HCEC 1CT (cell line): ENCODE measurements around the gene SNCA.

Source experiments
- DNase-seq: peaks from one replicate; pipeline ENCODE4 v3.0.0-alpha.2; 2017

Gene SNCA

DNA sequence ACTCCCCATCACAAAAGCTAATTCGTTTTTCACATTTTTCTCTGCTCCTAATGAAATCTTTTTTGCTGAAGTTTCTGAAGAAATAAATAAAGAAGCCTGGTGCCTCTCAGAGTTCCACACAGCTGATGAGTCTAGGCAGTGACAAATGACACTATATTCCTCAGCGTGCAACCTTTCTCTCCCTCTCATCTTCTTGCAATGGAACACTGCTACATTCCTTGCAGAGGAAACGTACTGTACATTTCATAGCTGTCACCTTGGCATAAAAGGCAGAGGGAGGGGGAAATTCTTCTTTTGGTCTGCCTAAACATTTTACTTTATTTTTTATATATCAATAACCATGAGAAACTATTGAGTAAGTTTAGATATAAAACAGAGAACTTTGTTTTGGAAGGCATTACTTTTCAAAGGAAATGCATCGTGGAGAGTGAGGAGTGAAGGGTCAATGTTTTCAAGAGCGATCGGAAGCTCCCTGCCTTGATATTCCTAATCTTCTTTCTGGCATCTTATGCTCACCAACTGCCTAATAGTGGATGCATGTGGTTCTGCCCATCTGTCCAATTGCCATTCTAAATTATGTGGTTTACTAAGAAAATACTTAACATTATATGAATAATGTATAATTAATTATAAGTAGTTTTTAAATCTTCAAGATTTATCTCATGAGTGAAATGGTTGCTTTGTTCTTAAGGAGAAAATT lies 29.4 kb downstream of the SNCA start:
- no peak for DNase-seq

GRCh38 chr4:89805297-89805696 lies 31.7 kb downstream of the SNCA start:
- DNase-seq: no peak

GRCh38 chr4:89803915-89804314 lies 33.0 kb downstream of the SNCA start:
- DNase-seq: no peak

GRCh38 chr4:89803036-89803435 lies 33.9 kb downstream of the SNCA start:
- no peak for DNase-seq

GRCh38 chr4:89800527-89801103 lies 36.3 kb downstream of the SNCA start:
- DNase-seq: no peak

GRCh38 chr4:89800012-89800516 lies 36.9 kb downstream of the SNCA start:
- DNase-seq: peak; percentile 27

DNA sequence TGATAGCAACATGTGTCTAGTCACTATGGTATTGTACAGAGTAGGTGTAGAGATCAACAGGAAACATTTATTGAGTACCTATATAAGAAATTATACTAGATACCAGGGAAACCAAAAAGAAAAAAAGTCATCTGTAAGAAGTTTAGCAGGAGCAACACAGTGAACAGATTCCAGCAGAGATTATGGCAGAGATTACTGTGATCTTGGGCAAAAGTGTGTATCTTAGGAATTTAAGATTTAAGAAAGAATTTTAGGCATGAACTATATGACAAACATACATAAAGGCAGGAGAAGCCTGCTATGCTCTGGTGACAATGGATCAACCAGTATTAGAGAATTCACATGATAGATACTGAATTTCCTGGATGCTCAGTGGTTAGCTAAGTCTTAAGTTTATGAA lies 37.9 kb downstream of the SNCA start:
- DNase-seq: no peak

DNA sequence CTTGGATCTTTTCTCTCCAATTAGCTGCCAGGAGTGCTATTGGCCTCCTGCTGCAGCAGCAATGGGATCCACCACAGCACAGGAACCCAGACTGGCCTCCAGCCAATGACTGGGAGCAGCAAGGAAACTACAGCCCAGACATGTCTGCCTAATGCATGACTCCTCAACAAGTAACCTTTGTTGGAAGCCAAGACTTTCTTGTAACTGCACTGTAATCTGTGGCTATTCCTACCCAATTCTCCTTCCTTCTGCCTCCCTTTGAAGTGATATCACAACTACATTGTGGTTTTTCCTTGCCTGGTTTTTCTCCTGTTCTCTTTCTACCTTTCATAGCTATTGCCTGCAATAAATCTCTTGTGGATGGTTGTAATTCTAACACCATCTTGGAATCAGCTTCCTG lies 39.8 kb downstream of the SNCA start:
- no peak for DNase-seq

DNA sequence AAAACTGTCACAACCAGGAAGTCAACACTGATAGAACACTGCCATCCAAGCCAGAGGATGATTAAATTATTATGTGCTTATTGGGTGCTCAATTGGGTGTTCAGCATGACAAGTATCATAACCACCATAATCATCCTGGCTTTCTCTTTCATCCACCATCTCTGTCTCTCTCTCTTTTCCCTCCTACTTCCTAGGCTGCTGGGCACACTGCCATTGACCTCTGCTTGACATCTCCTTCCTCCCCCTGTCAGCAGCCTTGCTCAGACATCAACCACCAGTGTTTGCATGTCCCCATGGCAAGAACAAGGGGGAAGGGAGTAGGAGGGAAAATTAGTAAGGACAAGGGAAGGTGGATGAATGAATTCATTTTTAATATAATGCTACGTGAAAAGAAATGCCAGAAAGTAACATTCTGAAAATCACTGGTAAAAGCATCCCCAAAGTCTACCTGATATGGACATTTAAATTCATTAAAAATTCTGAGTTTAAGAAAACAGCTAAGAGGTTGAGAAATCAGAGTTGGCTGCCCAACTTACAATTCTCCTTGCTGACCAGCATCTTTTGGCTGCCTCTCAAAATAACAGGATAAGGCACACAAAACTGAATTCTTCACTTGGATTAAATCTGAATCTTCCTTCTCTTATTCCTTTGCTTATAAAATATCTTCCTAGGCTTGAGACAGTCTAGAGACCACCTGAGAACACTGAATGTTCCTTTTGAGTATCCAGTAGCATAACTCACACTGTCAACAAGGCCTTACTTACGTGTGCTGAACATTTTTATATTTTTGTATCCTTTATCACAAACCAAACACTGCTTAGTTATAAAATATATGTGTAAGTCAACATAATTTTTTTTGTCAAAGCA lies 48.5 kb downstream of the SNCA start:
- DNase-seq: peak; percentile 18

DNA sequence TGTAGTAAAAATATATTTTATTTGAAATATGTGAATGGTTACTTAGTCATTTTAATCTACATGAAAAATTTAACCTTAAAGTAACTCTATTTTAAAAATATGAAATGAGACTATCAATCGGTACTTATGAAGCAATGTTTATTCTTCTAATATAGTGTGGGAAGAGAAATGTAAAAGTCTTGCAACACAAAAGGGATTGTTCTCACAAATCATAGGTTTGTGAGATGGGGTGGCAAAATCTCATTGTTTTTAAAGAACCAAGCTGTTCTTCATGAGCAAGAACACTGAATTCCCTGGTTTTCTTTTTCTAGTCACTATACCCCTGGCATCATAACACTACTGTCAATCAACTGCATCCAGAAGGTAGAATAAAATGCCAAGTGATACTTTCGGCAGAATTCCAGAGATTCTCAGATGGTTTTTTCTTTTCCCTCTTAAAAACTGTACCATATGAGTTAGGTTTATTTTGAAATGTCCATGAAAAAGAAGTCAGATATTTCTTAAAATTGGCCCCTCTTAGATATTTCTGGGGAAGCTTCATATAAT lies 52.2 kb downstream of the SNCA start:
- no peak for DNase-seq

GRCh38 chr4:89781321-89781720 lies 55.6 kb downstream of the SNCA start:
- DNase-seq: no peak

GRCh38 chr4:89773805-89774204 lies 63.2 kb downstream of the SNCA start:
- no peak for DNase-seq

GRCh38 chr4:89769856-89770255 lies 67.1 kb downstream of the SNCA start:
- no peak for DNase-seq

DNA sequence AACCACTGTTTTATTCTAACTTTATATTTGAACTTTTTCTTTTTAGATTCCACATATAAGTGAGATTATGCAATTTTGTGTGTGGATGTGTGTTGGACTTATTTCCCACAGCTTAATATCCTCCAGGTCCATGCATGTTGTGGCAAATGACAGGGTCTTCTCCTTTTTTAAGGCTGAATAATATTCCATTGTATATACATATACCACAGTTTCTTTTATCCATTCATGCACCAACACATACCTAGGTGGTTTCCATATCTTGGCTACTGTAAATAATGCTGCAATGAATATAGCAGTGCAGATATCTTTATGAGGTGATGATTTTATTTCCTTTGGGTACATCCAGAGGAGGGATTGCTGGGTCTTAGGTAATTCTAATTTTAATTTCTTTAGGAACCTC lies 69.0 kb downstream of the SNCA start:
- DNase-seq: no peak

- peak; percentile 55 for DNase-seq
Observed at GRCh38 chr4:89765966-89766365, 71.0 kb downstream of the SNCA start.

DNA sequence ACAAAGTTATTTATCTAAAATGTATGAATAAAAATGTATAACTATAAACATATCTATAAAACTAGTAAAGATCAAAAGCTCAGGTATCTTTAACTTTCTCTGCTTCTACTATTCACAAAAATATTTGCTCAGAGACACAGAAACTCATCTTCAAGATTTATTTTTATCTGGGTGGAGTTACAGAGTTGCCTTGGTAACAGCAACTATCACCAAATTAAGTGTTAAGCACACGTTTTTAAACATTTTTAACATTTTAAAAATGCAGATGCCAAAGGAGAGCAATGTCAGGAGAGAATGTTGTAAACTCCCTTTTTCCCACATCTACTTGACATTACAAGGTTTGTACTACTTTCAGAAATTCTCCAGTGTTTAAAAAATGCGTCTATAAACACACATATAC lies 71.4 kb downstream of the SNCA start:
- no peak for DNase-seq

DNA sequence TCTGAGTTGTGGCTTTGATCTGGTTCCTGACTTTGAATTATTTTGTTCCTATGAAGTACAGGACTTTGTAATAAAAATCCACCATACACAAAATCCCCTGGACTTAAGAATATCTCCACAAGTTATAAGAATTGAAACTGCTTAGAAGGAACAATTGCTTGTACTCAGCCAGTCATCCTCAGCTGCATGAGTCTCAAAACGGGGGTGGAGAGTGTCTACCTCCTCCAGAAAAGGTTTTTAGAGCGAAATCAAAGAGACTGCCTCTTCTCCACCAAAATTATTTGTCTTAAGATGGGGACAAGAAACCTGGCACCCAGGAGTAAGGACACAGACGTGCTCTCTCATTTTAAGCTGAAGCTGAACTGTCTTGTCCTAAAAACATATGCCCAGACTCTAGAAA lies 74.7 kb downstream of the SNCA start:
- no peak for DNase-seq

GRCh38 chr4:89759426-89759825 lies 77.5 kb downstream of the SNCA start:
- no peak for DNase-seq

DNA sequence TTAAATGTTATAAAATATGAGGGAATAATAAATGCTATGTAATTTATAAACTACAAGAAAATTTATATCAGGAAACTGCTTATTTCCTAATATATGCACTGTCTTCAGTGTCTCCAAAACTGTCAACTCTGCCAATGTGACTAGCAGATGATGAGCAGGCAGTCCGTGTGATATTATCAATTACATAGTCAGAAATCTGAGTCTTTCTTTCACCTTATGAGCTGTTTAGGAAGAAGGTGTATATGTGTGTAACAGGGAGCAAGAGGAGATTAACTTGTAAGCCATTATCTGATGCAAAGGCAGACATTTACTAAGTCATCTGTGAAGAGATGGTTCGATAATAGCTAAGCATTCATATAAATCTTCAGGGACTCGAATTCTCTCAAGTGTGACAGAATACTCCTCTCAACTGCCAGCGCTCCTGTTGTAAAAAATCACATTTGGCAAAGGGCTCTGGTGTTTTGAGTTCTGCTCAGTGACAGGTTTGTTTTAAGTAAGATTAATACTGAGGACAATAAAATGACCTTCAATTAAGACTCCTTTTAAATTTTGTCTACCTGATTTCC lies 79.7 kb downstream of the SNCA start:
- DNase-seq: no peak

DNA sequence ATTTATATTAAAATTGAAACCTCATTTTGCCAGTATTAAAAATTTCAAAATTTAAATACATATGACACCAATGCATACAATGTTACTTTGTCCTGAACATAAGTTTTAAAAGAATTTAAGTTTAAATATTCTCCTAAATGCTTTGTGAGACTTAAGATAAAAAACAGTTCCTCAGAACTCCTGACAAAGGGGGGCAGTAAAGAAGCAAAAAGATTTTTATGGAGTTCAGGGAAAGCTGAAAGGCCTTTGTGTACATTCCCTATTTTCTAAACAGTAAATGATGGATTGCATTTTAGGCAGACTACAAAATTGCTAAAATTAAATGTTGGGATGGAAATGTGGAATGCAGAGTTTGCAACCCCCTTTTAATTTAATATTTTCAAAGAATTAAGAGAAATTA lies 81.7 kb downstream of the SNCA start:
- DNase-seq: no peak

DNA sequence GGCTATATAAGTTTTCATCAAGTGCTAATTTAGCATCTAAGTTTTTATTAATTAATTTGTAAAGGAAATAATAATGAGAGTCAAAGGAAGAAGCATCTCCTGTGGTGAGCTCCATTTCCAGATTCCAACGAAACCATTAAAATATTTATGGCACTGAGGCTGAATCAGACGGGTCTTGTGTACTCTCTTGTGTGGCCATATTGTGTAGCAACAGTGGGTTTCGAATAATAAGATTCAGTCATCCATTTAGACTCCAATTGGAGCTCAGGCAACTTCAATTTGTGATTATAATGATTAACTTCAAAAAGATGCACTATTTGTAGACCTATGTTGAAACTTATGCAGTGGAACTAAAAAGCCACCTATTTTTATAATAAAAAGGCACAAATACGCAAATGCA lies 82.4 kb downstream of the SNCA start:
- no peak for DNase-seq

GRCh38 chr4:89753601-89754066 lies 83.3 kb downstream of the SNCA start:
- peak; percentile 93 for DNase-seq
